Activated CD4-positive, alpha-beta T cell treated with anti-CD3 and anti-CD28 coated beads, Interleukin-2, amount 50 U/mL, for 48 hours (primary cell): ENCODE results near the gene MTHFD2L.
A peak's percentile ranks its signal among the peaks of the same experiment; 100 is the strongest.
"Not testable (repeated sequence)": the region's sequence is repeated elsewhere in the genome, so short reads cannot be mapped to it uniquely, and the experiment has no call there.

Experiments used
- DNase-seq, 2 experiments: peaks; one replicate each; pipeline ENCODE4 v3.0.0-alpha.2; 2020

Gene MTHFD2L

GRCh38 chr4:74190919-74191397 is 33.0 kb downstream of the MTHFD2L start:
- no peak for DNase-seq

DNA sequence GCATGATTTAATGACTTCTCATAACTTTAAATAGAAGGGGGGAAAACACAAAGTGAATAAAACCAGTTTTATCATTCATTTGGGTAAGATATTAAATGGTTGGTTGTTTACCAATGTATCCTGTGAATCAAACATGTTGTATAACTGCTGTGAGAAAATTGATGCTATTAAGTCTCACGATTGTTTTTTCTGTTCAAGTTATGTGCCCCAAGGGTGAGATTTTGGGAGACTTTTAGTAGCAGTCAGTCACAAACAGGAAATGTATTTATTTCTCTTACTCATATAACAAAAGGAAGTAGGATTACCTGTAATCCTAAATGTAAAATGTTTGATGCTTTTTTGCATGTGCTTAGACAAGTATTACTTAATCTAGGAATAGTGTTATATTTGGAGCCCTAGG is 39.2 kb downstream of the MTHFD2L start:
- DNase-seq = no peak

DNA sequence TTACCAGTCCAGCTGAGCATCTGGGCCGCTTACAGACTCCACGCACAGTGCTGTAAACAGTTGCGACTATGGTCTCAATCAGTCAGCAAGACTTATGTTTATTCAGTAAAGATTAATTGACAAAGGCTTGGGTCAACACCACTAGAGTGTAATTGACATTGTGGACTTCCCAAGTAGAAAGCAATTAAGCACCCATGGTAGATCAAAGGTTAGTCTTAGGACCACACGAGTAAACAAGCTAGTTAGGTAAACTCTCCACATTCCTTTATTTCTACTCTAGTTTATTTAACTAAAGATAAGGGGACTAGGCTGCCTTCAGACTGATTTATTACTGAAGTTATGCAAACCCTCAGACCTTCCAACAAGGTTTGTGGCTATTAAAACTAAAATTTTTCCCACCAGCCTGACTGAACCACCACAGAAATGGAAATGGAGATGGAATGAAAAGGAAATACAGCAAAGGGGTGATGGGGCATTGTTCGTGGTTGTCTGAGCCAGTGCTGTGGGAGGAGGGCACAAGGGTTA is 44.2 kb downstream of the MTHFD2L start:
- DNase-seq = no peak

DNA sequence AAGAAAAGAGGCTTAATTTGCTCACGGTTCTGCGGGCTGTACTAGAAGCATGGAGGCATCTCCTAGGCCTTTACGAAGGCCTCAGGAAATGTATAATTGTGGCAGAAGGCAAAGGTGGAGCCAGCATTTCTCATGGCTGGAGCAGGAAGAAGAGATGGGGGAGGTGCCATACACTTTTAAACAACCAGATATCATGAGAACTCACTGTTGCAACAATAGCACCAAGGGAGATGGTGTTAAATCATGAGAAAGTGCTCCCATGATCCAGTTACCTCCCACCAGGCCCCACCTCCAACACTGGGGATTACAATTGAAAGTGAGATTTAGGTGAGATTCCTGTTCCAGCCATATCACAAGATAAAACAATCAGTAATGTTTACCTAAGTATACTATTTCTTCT is 45.5 kb downstream of the MTHFD2L start:
- DNase-seq = no peak

DNA sequence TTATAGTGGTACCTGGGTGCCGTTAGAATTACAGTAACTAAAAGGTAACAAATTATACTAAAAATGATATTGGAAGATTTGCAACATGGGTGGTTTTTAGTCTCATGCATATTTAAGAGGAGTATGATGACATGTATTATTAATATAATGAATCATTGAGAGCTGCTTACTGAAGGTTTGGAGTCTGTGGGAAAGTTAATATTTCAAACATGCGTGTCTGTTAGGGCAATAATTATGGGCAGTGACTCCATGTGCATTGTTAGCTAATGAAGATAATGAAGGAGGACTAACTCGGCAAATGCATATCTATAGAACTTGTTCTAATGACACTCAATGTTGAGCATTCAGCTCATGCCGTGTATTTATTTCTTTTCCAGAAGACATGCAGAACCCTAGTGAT is 47.1 kb downstream of the MTHFD2L start:
- DNase-seq = no peak

- DNase-seq = no peak
Observed at GRCh38 chr4:74205559-74205958, 47.6 kb downstream of the MTHFD2L start.

GRCh38 chr4:74206088-74206825 is 48.3 kb downstream of the MTHFD2L start:
- no peak for DNase-seq

DNA sequence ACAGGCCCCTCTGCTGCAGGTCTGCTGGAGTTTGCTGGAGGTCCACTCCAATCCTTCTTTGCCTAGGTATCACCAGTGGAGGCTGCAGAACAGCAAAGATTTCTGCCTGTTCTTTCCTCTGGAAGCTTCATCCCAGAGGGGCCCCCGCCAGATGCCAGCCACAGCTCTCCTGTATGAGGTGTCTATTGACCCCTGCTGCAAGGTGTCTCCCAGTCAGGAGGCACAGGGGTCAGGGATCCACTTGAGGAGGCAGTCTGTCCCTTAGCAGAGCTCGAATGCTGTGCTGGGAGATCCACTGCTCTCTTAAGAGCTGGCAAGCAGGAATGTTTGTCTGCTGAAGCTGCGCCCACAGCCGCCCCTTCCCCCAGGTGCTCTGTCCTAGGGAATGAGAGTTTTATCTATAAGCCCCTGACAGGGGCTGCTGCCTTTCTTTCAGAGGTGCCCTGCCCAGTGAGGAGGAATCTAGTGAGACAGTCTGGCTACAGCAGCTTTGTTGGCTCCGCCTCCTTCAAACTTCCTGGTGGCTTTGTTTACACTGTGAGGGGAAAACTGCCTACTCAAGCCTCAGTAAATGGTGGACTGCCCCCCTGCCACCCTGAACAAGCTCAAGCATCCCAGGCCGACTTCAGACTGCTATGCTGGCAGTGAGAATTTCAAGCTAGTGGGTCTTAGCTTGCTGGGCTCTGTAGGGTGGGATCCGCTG is 56.7 kb downstream of the MTHFD2L start:
- DNase-seq = not testable (repeated sequence)

GRCh38 chr4:74215236-74215635 is 57.3 kb downstream of the MTHFD2L start:
- DNase-seq = not testable (repeated sequence)

DNA sequence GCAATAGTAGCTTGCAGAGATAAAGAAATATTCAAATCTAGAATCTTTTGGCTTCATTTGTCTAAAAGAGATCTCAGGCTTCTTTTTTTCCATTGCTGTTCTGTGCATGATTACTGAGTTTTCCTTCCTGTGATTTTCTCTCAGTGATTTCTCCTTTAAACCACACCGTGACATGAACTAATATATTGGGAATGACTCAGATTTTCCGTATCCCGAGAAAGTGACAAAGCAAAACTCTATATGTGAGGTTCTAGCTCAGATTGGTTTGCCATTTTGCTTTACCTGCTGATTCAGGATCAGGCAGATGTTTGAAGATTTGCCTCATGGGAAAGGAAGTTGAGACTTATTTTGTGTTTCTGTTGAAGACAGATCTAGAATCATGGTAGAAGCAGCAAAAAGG is 59.4 kb downstream of the MTHFD2L start:
- DNase-seq = no peak

- no peak for DNase-seq
Observed at GRCh38 chr4:74218201-74218600, 60.3 kb downstream of the MTHFD2L start.

DNA sequence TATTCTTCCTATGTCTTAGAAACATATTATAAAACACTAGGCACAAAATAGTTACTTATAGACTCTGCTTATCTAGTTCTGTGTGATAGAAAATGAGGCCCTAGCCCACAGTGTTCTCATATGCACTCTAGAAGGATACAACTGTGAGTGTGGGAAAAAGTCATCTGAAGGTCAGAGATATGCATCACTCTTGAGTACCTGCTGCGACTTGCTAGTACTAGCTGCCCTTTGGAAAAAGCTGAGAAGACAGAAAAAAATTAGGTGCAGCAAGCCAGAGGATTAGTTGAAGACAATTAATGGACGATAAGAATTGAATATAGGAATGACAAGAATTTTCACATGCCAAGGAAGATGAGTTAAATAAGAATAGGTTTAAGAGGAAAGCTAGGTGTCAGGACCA is 61.3 kb downstream of the MTHFD2L start:
- no peak for DNase-seq

DNA sequence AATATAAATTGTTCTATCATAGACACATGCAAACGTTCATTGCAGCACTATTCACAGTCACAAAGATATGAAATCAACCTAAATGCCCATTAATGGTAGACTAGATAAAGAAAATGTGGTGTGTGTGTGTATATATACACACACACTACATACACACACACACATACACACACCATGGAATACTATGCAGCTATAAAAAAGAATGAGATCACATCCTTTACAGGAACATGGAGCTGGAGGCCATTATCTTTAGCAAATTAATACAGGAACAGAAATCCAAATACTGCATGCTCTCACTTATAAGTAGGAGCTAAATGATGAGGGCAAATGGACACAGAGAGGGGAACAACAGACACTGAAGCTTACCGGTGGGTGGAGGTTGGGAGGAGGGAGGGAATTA is 65.2 kb downstream of the MTHFD2L start:
- DNase-seq = no peak

- DNase-seq = no peak
Observed at GRCh38 chr4:74223801-74224200, 65.9 kb downstream of the MTHFD2L start.

GRCh38 chr4:74228691-74229640 is 71.0 kb downstream of the MTHFD2L start:
- peak; percentile 78 to 83 for DNase-seq

GRCh38 chr4:74230902-74231499 is 73.1 kb downstream of the MTHFD2L start:
- peak; percentile 8 to 16 for DNase-seq

GRCh38 chr4:74235135-74235534 is 77.2 kb downstream of the MTHFD2L start:
- no peak for DNase-seq

GRCh38 chr4:74237425-74237966 is 79.6 kb downstream of the MTHFD2L start:
- DNase-seq = no peak

DNA sequence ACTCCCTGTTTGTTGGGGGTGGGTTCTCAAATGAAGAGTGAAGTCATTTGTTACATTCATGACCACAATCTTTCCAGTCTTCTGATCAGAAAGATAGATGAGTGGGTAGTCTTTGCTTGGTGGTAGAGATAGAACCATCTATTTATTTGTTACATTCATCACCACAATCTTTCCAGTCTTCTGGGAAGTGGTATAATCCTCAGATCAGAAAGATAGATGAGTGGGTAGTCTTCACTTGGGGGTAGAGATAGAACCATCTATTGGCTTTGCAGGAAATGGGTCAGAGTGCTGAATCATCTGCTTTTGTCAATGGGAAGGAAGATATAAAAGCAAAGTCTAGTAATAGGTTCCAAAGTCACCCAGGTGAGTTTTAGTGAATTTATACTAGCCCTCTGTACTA is 86.1 kb downstream of the MTHFD2L start:
- no peak for DNase-seq

DNA sequence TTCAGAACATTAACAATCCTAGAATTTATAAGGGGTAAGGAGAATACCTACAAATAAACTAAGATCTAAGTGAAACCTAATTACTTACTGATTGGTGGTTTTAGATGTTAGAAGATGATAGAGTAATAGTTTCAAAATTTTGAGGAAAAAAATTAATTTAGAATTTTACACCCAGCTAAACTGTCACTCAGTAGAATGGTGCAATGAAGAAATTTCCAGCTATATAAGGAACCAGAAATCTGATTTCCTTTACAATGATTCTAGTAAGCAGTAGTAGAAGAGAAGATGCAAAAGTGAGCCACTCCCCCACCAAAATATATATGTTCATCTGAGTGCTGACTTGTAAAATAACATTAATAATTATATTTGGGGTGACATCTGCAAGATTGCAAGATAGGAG is 95.0 kb downstream of the MTHFD2L start:
- DNase-seq = no peak

GRCh38 chr4:74254386-74254785 is 96.5 kb downstream of the MTHFD2L start:
- no peak for DNase-seq

GRCh38 chr4:74255096-74255495 is 97.2 kb downstream of the MTHFD2L start:
- no peak for DNase-seq
